HepG2 (cell line): ENCODE measurements around the gene TREM1. TPM values are rescaled to one million over a fixed set of nuclear protein-coding genes. Genes with fewer than 3 reads are reported as not detected.

Source experiments
- ARNT2 ChIP-seq: sonication (generic); formaldehyde crosslinking; IDR thresholded peaks from 2 replicates; pipeline ENCODE4 v1.8.0; 2022; ENCODE audit warnings: mild to moderate bottlenecking, low read depth, missing genetic modification reagents, moderate library complexity
- BATF2 ChIP-seq: sonication (generic); formaldehyde crosslinking; IDR thresholded peaks from 2 replicates; pipeline ENCODE4 v1.8.0; 2022; ENCODE audit warnings: mild to moderate bottlenecking, missing genetic modification reagents, moderate library complexity
- JUND ChIP-seq: sonication (generic); formaldehyde crosslinking; IDR thresholded peaks from 2 replicates; pipeline ENCODE4 v1.8.0; 2022; ENCODE audit warnings: mild to moderate bottlenecking, missing genetic modification reagents
- KLF11 ChIP-seq: IDR thresholded peaks from 2 replicates; pipeline ENCODE4 v1.6.1; 2016; ENCODE audit warnings: missing compliant biosample characterization
- KLF13 ChIP-seq: sonication (generic); formaldehyde crosslinking; IDR thresholded peaks from 2 replicates; pipeline ENCODE4 v1.4.0; 2020; ENCODE audit warnings: mild to moderate bottlenecking, missing genetic modification reagents
- KLF6 ChIP-seq: IDR thresholded peaks from 2 replicates; pipeline ENCODE4 v1.8.0; 2016; ENCODE audit warnings: missing biosample characterization, missing genetic modification reagents
- MBNL3 ChIP-seq: fragments of 250-450 bp; sonication (Bioruptor Pico); conservative IDR thresholded peaks from 2 replicates; pipeline ENCODE4 v1.8.0; 2022; ENCODE audit warnings: mild to moderate bottlenecking, inconsistent platforms
- NR2F2 ChIP-seq: IDR thresholded peaks from 2 replicates; pipeline ENCODE4 v1.6.1; 2012; ENCODE audit warnings: low read depth, inconsistent platforms, borderline replicate concordance
- RELA ChIP-seq: sonication (generic); formaldehyde crosslinking; IDR thresholded peaks from 2 replicates; pipeline ENCODE4 v1.4.0; 2020; ENCODE audit warnings: missing genetic modification reagents
- REST ChIP-seq, 2 experiments: IDR thresholded peaks; 2 replicates each; pipeline ENCODE4 v1.6.1; 2011 to 2012; ENCODE audit warnings: low read length in 2 of 2, borderline replicate concordance in 1 of 2, low read depth in 1 of 2, mild to moderate bottlenecking in 1 of 2, moderate library complexity in 1 of 2
- RORA ChIP-seq: sonication (generic); formaldehyde crosslinking; IDR thresholded peaks from 2 replicates; pipeline ENCODE4 v1.5.0; 2020; ENCODE audit warnings: mild to moderate bottlenecking, missing genetic modification reagents, moderate library complexity
- ZBTB4 ChIP-seq: sonication (generic); formaldehyde crosslinking; IDR thresholded peaks from 2 replicates; pipeline ENCODE4 v1.4.0; 2020; ENCODE audit warnings: missing genetic modification reagents, mild to moderate bottlenecking, borderline replicate concordance
- ZNF496 ChIP-seq: sonication (generic); formaldehyde crosslinking; IDR thresholded peaks from 2 replicates; pipeline ENCODE4 v1.8.1; 2023; ENCODE audit warnings: mild to moderate bottlenecking, moderate library complexity, missing genetic modification reagents; ENCODE audit not compliant: insufficient replicate concordance
- ZNF781 ChIP-seq: sonication (generic); formaldehyde crosslinking; IDR thresholded peaks from 2 replicates; pipeline ENCODE4 v1.5.1; 2020; ENCODE audit warnings: borderline replicate concordance, mild to moderate bottlenecking, missing genetic modification reagents; ENCODE audit errors: not compliant biosample characterization
- polyA plus RNA-seq, 8 experiments: library from polyadenylated mRNA; depleted of rRNA in 3 of 8; stranded (reverse) in 7 of 8; unstranded in 1 of 8; fragments of >200 nt; fragmentation: Illumina TruSeq in 4 of 8; extraction: Trizol in 4 of 8; gene quantifications; 2 replicates each; pipeline versions ENCODE4 v1.2.1 to v1.2.3, GENCODE V29; 2011 to 2016; ENCODE audit warnings: low read depth in 4 of 8, missing spikeins in 1 of 8, mixed read lengths in 1 of 8; ENCODE audit not compliant: insufficient read depth in 1 of 8
- total RNA-seq, 5 experiments: library from RNA; depleted of rRNA; stranded (reverse); fragments of >200 nt; fragmentation: Illumina TruSeq; extraction: Trizol; gene quantifications; 2 replicates each; pipeline ENCODE4 v1.2.3, GENCODE V29; 2016; ENCODE audit warnings: low read depth in 1 of 5
- TF ChIP-seq, protein P1 (sequence below): sonication (generic); formaldehyde crosslinking; IDR thresholded peaks from 2 replicates; pipeline ENCODE4 v1.4.0; 2020; ENCODE audit warnings: missing genetic modification reagents
- TF ChIP-seq, protein P2 (sequence below): fragments of 450-650 bp; IDR thresholded peaks from 2 replicates; pipeline ENCODE4 v1.6.1; 2017; ENCODE audit warnings: mild to moderate bottlenecking

Gene TREM1
- total and polyA plus RNA-seq, 2 of the 13 experiments (the other 11 are each of a cell fraction or from before 2014, with no cell fraction given) = 0.49 TPM; not detected in 1

DNA sequence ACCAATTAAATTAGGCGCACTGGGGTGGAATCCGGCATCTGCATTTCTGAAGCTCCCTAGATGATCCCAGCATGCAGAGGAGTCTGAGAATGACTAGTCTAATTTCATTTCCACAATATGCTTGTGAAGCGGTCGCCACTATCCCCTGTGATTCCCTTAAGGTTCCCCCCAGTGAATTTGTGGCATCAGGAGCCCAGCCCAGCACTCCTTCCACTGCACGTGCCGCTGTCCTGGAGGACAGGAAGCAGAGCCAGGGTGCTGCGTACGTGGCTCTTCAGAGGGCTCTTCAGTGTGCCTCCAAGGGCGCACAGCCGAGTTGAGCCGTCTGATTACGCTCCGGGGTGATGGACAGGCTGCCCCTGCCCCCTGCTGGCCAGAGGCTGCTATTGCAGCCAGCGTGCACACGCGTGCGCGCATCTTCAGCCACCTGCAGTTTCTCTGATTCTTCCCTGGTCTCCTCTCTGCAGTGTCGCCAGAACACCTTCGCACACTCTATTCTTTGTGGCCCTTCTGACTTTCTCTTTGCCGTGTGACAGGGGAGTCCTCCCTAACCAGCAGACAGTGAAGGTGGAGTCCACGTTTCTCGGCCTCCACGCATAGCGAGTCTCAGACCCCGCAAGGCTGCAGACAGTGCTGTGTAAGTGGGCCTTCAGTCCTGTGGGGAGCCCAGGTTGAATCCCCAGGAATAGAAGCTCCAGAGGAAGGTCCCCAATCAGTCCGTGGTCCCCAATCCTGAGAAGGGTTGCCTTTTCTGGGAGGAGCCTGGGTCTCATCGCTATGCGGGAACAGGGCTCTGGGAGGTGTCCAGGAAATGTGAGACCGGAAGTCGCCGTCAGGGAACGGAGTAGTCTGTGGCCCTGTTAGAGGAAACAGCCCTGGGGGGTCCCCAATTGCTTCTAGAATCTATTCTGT is 32.4 kb upstream of the TREM1 start (continued):
- TF ChIP-seq, protein P1, sequence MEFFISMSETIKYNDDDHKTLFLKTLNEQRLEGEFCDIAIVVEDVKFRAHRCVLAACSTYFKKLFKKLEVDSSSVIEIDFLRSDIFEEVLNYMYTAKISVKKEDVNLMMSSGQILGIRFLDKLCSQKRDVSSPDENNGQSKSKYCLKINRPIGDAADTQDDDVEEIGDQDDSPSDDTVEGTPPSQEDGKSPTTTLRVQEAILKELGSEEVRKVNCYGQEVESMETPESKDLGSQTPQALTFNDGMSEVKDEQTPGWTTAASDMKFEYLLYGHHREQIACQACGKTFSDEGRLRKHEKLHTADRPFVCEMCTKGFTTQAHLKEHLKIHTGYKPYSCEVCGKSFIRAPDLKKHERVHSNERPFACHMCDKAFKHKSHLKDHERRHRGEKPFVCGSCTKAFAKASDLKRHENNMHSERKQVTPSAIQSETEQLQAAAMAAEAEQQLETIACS = peak; percentile 79
- TF ChIP-seq KLF11 (CRISPR knock-in tag) = no peak
- TF ChIP-seq REST (IDR thresholded peaks at IDR 0.05; ENCODE audit: borderline replicate concordance in 1 of 2, low read depth in 1 of 2, low read length in 2 of 2) = no peak
- TF ChIP-seq KLF13 = no peak
- peak; percentile 54; the same call in 1 of the 2 replicates for TF ChIP-seq JUND
- TF ChIP-seq ZNF496 (CRISPR knock-in tag) = no peak
- no peak for TF ChIP-seq NR2F2
- TF ChIP-seq KLF6 (CRISPR knock-in tag) = no peak
- TF ChIP-seq BATF2 (CRISPR knock-in tag) = peak; percentile 59; the same call in 1 of the 2 replicates
- TF ChIP-seq ARNT2 (CRISPR knock-in tag) = peak; percentile 44; the same call in 1 of the 2 replicates
- TF ChIP-seq ZNF781 (CRISPR knock-in tag) = peak; percentile 62
- TF ChIP-seq, protein P2, sequence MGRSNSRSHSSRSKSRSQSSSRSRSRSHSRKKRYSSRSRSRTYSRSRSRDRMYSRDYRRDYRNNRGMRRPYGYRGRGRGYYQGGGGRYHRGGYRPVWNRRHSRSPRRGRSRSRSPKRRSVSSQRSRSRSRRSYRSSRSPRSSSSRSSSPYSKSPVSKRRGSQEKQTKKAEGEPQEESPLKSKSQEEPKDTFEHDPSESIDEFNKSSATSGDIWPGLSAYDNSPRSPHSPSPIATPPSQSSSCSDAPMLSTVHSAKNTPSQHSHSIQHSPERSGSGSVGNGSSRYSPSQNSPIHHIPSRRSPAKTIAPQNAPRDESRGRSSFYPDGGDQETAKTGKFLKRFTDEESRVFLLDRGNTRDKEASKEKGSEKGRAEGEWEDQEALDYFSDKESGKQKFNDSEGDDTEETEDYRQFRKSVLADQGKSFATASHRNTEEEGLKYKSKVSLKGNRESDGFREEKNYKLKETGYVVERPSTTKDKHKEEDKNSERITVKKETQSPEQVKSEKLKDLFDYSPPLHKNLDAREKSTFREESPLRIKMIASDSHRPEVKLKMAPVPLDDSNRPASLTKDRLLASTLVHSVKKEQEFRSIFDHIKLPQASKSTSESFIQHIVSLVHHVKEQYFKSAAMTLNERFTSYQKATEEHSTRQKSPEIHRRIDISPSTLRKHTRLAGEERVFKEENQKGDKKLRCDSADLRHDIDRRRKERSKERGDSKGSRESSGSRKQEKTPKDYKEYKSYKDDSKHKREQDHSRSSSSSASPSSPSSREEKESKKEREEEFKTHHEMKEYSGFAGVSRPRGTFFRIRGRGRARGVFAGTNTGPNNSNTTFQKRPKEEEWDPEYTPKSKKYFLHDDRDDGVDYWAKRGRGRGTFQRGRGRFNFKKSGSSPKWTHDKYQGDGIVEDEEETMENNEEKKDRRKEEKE = no peak
- 0 out of 2 replicates have a peak, but pooled peaks have one; percentile 23 for TF ChIP-seq ZBTB4 (CRISPR knock-in tag)
- no peak for TF ChIP-seq RELA
- no peak for TF ChIP-seq RORA
- no peak for TF ChIP-seq MBNL3 (CRISPR knock-in tag)
